Small intestine (tissue), 7 donors: ENCODE data around the gene PHF20. TPM values are rescaled to one million over a fixed set of nuclear protein-coding genes. Genes with fewer than 3 reads are reported as not detected.

Source experiments
- DNase-seq, 2 donors: peaks; one replicate each; pipeline versions ENCODE4 v3.0.0 to v3.0.0-alpha.2; 2013
- FAIRE-seq: peaks from 2 replicates; lab custom pipeline; 2012; peaks lifted over from hg19 to GRCh38; lab: Jason Lieb, UNC
- H3K27ac ChIP-seq, 3 donors: one replicate each; pipeline ENCODE4 v1.5.1; 2013; ENCODE audit warnings: low read length in 2 of 3, mild to moderate bottlenecking in 2 of 3, control low read depth in 1 of 3, inconsistent platforms in 1 of 3, low read depth in 1 of 3, moderate library complexity in 1 of 3
- H3K27me3 ChIP-seq, 3 donors: one replicate each; pipeline ENCODE4 v1.6.1; 2013; ENCODE audit warnings: low read length in 3 of 3, inconsistent platforms in 1 of 3; ENCODE audit not compliant: control insufficient read depth in 3 of 3, insufficient read depth in 3 of 3
- H3K36me3 ChIP-seq, 3 donors: one replicate each; pipeline ENCODE4 v1.6.1; 2013; ENCODE audit warnings: low read length in 3 of 3, inconsistent platforms in 1 of 3, low read depth in 1 of 3, mild to moderate bottlenecking in 1 of 3, moderate library complexity in 1 of 3; ENCODE audit not compliant: control insufficient read depth in 3 of 3, insufficient read depth in 2 of 3
- H3K4me1 ChIP-seq, 3 donors: one replicate each; pipeline ENCODE4 v1.6.1; 2013; ENCODE audit warnings: low read length in 2 of 3, inconsistent platforms in 1 of 3, low read depth in 1 of 3, mild to moderate bottlenecking in 1 of 3, moderate library complexity in 1 of 3; ENCODE audit not compliant: control insufficient read depth in 3 of 3, insufficient read depth in 2 of 3
- H3K4me3 ChIP-seq, 3 donors: one replicate each; pipeline ENCODE4 v1.5.1; 2013; ENCODE audit warnings: low read length in 3 of 3, control low read depth in 1 of 3, inconsistent platforms in 1 of 3, low read depth in 1 of 3, mild to moderate bottlenecking in 1 of 3, moderate library complexity in 1 of 3
- H3K9me3 ChIP-seq, 2 donors: one replicate each; pipeline ENCODE4 v1.6.1; 2013; ENCODE audit warnings: low read depth in 1 of 2, low read length in 1 of 2; ENCODE audit not compliant: control insufficient read depth in 2 of 2, insufficient read depth in 1 of 2
- WGBS, 3 donors: extraction: QIAGEN DNeasy Blood & Tissue Kit; methylation state at CpG; one replicate each; pipeline ENCODE4 v1.1.7; 2013; 5-methylcytosine and 5-hydroxymethylcytosine counted together
- polyA plus RNA-seq, 4 donors: library from polyadenylated mRNA; stranded (reverse) in 3 of 4; unstranded in 1 of 4; fragments of 200-250 nt in 3 of 4; fragments of 120-200 nt in 1 of 4; gene quantifications; one replicate each; pipeline versions ENCODE4 v1.2.1 to v1.2.3, GENCODE V29; 2013
- donor health status: healthy with polysubstance abuse.
- donor health status: control.
- donor health status: control.
- donor health status: Bipolar disorder and iron deficiency.
- donor health status: healthy.

The PHF20 gene
- polyA plus RNA-seq, 4 donors, result 9.6 to 23.1 (median 14.9) TPM

DNA sequence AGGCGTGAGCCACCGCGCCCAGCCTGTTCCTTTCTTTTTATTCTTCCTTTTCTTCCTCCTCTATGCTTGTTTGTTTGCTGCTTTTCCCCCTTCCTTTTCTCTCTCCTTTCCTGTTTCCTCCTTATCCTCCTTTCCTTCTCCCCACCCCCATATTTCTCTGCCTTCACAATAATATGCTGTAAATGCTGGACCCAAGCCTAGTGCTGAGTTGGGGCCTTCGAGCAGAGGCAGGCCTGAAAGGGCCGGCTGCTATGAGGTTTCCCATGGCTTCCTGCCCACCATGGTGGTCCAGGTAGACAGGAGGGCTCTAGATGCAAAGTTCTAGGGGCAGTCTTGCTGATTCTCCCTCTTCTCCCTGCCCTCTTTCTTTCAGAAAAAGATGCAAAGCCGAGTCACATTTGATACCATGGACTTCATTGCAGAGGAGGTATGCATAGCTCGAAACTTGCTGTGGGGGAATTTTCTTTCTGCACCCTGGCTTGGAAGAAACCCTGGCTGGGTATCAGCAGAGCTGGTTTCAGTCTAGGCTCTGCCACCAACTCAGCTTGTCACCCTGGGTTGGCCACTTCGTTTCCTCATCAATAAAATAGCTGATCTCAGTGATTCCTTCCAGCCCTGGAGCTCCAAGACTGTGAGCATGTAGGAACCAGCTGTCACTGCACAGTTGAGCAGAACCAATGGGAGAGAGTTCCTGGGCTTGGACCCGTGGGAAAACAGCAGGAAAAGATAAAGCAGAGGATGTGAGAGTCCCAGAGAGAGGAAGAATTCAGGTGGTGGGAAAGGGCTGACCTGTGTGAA is 204.0 kb downstream of the PHF20 start:
- Histone ChIP-seq H3K27ac (no peak overlapping the region), H3K27me3 (no peaks in the 10 kb centered on the region), H3K4me1 (no peaks in the 10 kb centered on the region), H3K4me3 (no peak overlapping the region), H3K36me3 (no peaks in the 10 kb centered on the region), H3K9me3 (peaks cover 0 to 3% of the 10 kb centered on the region in 2 donors)
- DNase-seq (no peak), FAIRE-seq (no peak)
- WGBS, 3 donors, result 67 to 74% (median 71%) methylated on average over 9 of the region's 9 CpGs

DNA sequence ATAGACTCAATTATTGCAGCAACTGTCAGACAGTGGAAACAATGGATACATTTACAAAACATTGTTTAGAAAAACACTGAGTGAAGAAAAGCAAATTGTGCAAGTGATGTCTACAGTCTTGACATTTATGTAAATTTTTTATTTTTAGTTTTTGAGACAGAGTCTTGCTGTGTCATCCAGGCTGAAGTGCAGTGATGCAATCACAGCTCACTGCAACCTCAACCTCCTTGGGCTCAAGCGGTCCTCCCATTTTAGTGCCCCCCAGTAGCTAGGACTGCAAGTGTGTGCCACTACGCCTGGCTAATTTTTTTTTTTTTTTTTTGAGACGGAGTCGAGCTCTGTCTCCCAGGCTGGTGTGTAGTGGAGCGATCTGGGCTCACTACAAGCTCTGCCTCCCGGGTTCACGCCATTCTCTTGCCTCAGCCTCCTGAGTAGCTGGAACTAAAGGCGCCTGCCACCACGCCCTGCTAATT is 206.3 kb downstream of the PHF20 start:
- WGBS, 3 donors, result 86 to 95% (median 93%) methylated on average over 7 to 9 of the region's 9 CpGs
- FAIRE-seq, result no peak
- Histone ChIP-seq H3K36me3 (no peaks in the 10 kb centered on the region), H3K9me3 (no peaks in the 10 kb centered on the region), H3K27ac (no peak overlapping the region), H3K4me1 (no peaks in the 10 kb centered on the region), H3K27me3 (no peaks in the 10 kb centered on the region), H3K4me3 (no peak overlapping the region)
- DNase-seq, result no peak

GRCh38 chr20:35979544-35979943 is 207.7 kb downstream of the PHF20 start:
- no peak for FAIRE-seq
- WGBS, 3 donors, result 56 to 69% (median 66%) methylated on average over 5 of the region's 5 CpGs

DNA sequence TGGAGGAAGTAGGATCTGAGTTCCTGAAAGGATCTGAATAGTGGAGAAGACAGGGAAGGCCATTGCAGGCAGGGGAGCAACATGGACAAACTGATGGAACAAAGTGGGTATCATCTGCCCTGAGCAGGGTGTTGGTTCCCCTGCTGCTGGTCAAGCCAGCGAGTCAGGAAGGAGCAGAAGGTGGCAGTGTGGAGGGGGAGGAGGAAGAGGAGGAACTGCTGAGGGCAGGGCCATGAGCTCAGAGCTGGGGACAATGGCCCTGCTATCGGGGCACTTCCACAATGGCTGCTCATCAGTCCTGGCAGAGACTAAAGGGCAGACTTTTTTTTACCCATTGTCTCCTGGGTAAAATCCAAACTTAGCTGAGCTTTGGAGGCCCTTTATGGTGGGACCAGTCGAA is 210.2 kb downstream of the PHF20 start:
- no peak for FAIRE-seq
- no peak for DNase-seq
- no peak overlapping the region for H3K27ac ChIP-seq
- H3K36me3 ChIP-seq, result no peaks in the 10 kb centered on the region
- no peaks in the 10 kb centered on the region for H3K9me3 ChIP-seq
- no peaks in the 10 kb centered on the region for H3K4me1 ChIP-seq
- no peaks in the 10 kb centered on the region for H3K27me3 ChIP-seq
- WGBS, 3 donors, result 46 to 62% (median 59%) methylated on average over 3 of the region's 3 CpGs
- no peak overlapping the region for H3K4me3 ChIP-seq

More at GRCh38 chr20:35979544-35979943, 207.7 kb downstream of the PHF20 start:
- Histone ChIP-seq H3K27ac (no peak overlapping the region), H3K27me3 (no peaks in the 10 kb centered on the region), H3K4me1 (no peaks in the 10 kb centered on the region), H3K36me3 (no peaks in the 10 kb centered on the region), H3K9me3 (no peaks in the 10 kb centered on the region), H3K4me3 (no peak overlapping the region)
- no peak for DNase-seq

GRCh38 chr20:35984382-35984781 is 212.6 kb downstream of the PHF20 start:
- no peak overlapping the region for H3K4me3 ChIP-seq
- FAIRE-seq, result no peak

GRCh38 chr20:35985806-35986205 is 214.0 kb downstream of the PHF20 start:
- FAIRE-seq, result no peak

More at GRCh38 chr20:35984382-35984781, 212.6 kb downstream of the PHF20 start:
- DNase-seq, result no peak
- H3K36me3 ChIP-seq, result no peaks in the 10 kb centered on the region
- H3K9me3 ChIP-seq, result no peaks in the 10 kb centered on the region
- no peak overlapping the region for H3K27ac ChIP-seq
- WGBS, 3 donors, result 70 to 84% (median 83%) methylated on average over 6 of the region's 6 CpGs
- H3K4me1 ChIP-seq, result no peaks in the 10 kb centered on the region
- no peaks in the 10 kb centered on the region for H3K27me3 ChIP-seq

DNA sequence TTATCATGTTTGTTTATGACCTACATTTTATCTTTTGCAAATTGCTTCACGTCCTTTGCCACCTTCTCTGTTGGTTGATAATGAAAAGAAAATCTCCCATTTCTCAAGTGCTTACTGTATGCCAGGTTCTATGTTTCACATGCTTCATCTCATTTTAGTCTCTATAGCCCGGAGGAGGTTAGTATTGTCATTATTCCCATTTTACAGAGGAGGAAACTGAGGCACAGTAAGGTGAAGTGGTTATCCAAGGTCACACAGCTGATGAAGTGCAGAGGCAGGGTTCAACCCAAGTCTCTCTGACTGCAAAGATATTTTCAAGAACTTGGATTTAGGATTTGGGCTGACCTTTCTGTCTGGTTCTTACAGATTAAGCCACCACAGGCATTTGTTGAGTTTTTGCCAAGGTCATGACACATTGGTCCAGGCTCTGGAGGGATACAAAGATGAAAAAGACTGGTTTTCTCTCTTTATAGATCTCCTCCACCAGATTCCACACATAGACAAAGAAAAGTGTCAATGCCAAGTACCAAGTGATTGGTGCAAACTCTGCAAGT is 217.2 kb downstream of the PHF20 start:
- 59 to 76% (median 68%) methylated on average over 2 of the region's 2 CpGs for WGBS, 3 donors
- Histone ChIP-seq H3K4me1 (no peaks in the 10 kb centered on the region), H3K9me3 (no peaks in the 10 kb centered on the region), H3K27ac (no peak overlapping the region), H3K36me3 (no peaks in the 10 kb centered on the region), H3K4me3 (no peak overlapping the region), H3K27me3 (no peaks in the 10 kb centered on the region)
- FAIRE-seq (no peak), DNase-seq (no peak)

More at GRCh38 chr20:35985806-35986205, 214.0 kb downstream of the PHF20 start:
- Histone ChIP-seq H3K27me3 (no peaks in the 10 kb centered on the region), H3K4me1 (no peaks in the 10 kb centered on the region), H3K36me3 (no peaks in the 10 kb centered on the region), H3K9me3 (no peaks in the 10 kb centered on the region), H3K27ac (no peak overlapping the region), H3K4me3 (no peak overlapping the region)
- no peak for DNase-seq
- whole genome bisulfite sequencing, 3 donors, result 52 to 79% (median 61%) methylated on average over 2 of the region's 2 CpGs

GRCh38 chr20:35991142-35991771 is 219.4 kb downstream of the PHF20 start:
- H3K9me3 ChIP-seq, result no peaks in the 10 kb centered on the region
- WGBS, 3 donors, result 20 to 37% (median 22%) methylated on average over 3 of the region's 3 CpGs
- no peaks in the 10 kb centered on the region for H3K27me3 ChIP-seq
- no peak overlapping the region for H3K27ac ChIP-seq
- no peak overlapping the region for H3K4me3 ChIP-seq
- no peaks in the 10 kb centered on the region for H3K4me1 ChIP-seq
- H3K36me3 ChIP-seq, result no peaks in the 10 kb centered on the region
- FAIRE-seq (no peak), DNase-seq (peak; percentile 31 to 48)
